GM18858 (cell line): Measurements from ENCODE around the gene SPOUT1.

Experiments used
- ATAC-seq: cut with Tn5 transposase; IDR thresholded peaks from one replicate; pipeline ENCODE4 v1.9.1; 2021; ENCODE audit not compliant: unreplicated experiment

The SPOUT1 gene

DNA sequence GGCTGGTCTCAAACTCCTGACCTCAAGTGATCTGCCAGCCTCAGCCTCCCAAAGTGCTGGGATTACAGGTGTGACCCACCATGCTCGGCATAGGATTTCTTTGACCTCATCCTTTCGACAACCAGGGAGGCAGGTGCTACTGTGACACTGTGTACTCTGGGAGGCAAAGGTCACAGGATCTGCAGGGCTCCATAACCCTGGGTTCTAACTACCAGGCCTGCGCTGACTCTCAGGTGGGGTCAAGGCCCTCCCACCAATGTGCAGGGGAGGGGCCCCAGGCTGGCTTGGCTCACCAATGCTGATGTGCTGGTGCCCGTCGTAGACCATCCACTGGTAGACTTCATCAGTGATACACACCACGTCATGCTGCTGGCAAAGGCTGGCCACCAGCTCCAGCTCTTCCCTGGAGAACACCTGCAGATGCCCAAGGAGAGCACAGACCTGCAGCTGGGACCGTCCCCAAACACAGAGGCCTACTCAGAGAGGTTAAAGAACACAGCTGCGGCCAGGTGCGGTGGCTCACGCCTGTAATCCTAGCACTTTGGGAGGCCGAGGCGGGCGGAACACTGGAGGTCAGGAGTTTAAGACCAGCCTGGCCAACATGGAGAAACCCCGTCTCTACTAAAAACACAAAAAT, 7.0 kb upstream of the SPOUT1 start:
- no peak for ATAC-seq

DNA sequence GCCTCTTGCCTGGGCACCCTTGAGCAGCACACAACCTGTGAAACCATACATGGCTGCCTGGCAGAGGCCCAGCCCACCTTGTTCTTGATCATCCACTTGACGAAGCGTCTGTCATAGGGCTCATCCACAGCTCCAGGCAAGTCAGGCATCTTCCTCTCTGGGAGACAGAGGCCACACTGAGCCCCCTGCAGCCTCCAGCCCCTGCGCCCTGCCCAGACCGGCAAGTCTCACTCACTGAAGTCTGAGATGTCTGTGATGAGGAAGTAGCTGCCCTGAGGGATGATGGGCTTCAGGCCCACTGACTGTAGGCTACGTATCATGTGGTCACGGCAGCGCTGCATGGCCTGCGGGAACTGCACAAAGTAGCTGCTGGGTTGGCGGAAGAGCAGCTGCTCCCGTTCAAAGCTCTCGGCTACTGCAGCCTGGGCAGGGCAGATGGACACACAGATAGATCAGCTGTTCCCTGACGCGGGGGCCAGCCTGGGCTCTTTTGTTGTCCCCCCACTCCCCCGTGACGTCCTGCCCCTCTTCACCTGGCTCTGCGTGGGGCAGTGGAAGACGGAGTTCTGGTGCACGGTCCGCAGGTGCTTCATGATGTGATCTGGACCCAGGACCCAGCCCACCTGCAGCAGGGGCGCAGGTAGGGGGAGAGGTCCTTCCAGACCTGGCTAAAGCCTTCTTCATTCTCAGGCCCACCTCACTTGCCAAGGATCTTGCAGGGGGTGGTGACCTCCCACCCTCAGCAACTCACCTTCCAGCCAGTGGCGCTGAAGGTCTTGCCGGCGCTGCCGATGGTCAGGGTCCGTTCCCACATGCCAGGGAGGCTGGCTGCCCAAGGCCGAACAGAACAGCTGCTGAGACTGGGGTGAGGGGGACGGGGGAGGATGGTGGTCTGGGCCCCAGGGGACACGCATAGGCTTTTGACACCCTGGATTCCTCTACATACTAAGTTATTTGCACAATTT, 5.9 kb upstream of the SPOUT1 start:
- ATAC-seq = no peak

DNA sequence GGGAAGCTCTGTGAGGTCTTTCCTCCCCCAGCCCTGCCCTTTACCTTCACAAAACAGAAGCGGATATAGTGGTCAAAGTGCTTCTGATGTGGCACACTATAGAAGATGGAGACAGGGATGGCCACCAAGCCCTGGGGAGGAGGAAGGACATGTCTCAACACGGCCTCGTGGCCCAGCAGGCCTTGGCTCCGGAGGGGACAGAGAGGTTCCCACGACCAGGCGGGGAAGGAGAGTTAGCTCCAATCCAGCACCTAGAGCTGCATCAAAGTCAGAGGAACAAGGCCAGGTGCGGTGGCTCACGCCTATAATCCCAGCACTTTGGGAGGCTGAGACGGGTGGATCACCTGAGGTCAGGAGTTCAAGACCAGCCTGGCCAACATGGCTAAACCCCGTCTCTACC, 4.1 kb upstream of the SPOUT1 start:
- ATAC-seq = no peak

DNA sequence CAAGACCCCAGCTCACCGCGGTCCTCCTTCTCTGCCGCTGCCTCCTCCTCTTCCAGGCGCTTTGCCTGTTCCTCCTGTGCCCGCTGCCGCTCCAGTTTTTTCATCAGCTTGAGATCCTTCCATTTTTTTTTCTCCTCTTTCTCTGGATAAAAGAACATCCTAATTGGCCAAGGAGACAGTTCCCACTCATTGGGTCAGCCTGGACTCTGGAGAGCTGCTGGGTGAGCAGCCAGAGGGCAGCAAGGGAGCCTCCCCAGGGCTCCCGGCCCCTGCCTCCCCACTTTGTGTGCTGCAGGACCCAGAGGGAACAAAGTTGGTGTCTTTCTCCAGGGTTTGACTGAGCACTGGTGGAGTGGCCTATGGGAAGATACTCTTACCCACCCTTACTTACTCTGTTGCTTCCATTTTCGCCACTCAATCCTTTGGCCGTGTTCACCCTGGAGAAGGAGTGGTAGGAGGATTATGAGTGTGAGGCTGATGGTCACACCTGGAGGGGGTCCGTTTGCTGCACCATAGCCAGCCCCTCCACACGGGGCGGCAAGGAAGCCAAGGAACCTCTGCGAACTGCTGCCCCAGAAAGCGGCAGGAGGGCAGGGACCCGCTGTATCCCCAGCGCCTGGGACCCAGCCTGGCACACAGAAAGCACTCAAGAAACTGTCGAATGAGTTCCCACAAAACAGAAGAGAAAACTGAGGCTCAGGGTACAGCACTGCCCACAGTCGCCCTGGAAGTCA, 708 bp downstream of the SPOUT1 start:
- no peak for ATAC-seq

DNA sequence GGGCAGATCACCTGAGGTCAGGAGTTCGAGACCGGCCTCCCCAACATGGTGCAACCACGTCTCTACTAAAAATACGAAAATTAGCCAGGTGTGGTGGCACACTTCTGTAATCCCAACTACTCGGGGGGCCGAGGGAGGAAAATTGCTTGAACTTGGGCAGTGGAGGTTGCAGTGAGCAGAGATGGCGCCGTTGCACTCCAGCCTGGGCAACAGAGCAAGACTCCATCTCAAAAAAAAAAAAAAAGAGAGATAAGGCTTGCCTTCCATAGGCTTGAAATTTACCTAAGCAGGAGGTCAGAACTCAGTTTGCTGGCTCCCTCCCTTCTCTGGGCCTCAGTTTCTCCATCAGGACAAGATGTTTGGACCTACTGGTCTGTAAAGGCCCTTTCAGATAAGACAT, 1.3 kb downstream of the SPOUT1 start:
- ATAC-seq = no peak

DNA sequence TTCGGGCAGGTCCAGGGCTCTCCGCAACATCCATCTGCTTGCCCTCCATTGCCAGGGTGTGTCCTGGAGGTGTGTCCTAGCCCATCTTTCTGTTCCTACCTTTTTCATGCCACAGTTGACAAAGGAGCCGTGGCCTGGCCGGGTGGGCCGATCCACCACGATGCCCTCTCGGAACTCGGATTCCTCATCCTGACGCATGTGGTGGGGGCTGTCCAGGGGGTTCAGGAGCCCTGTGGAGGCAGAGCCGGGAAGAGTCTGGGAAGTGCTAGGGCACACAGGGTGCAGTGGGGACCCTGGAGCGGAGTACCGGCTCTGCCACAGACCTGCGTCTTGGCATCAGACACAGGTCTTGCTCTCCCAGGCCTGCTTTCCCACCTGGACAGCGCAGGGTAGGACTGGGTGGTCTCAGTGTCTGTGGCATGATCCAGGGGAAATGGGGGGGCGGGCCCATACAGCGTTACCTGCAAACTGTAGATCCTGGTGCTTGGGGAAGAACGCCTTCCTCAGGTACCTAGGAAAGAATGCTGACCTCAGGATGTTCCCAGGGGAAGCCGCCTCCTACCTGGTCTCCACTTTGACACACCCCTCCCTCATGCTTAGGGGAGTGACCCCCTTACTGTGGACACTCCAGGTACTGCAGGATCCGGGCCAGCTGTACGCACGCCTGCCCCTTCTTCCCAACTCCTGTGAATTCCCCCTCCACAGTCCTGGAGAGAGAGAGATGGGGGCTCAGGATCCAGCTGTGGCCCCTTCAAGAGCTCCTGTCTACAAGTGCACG, 3.5 kb downstream of the SPOUT1 start:
- no peak for ATAC-seq

DNA sequence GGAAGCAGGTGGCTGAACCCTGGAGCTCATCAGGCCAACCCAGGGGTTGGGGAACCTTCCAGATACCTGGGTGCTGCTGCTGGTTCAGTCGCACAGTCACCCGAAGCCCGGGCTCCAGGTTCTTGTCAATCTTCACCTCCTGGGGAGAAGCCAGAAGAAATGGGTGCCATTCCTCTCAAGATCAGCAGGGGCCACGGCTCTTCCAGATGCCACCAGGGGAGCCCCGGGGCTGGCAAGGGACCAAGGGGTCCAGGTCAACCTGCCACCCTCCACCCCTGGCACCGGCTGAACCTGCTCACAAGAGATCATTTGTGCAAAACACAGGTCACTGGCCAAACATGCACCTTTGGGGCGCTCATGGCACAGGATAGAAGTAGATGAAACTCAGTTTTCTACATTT, 4.7 kb downstream of the SPOUT1 start:
- ATAC-seq = no peak

DNA sequence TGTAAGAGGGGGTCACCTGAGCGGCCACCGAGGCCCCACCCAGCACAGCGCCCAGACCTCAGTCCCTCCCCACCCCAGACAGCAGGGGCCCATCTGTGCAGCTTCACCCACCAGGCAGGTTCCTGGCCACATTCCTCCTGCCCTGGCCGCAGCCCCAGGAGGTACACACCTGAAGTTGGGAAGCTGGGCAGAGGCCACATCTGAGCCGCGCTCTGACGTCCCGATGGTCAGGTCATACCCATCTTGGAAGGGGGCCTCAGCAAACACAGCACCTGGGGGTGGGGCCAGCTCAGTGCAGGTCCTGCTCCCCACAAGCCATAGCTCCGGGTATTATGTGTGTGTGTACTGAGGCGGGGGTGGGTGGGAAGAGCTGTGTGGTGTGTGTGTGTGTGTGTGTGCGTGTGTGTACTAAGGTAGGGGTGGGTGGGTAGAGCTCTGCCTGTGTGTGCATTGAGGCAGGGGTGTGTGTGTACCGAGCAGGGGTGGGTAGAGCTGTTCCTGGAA, 5.6 kb downstream of the SPOUT1 start:
- ATAC-seq = no peak

DNA sequence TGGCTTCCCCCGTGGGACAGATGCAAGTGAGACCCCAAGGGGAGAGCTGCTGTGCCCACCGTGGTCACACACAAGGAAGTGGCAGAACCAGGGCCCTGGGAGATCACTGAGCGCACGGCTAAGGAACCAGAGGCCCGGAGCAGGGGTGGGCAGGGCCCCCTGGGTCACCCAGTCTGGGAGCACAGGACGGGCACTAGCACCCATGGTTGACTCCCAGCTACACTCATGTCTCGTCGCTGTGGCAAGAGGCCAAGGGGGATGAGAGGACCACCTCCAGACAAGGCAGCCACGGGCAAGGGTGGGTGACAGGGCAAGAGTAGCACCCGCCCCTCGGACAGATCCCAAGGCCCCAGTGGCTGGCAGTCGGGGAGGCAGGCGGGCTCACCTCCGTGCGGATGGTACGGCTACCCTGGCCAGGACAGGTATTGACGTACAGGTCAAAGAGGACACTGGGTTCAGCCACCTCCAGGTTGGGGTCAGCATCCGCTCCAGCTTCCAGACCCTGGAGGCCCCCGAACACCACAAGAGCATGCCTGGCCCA, 6.2 kb downstream of the SPOUT1 start:
- ATAC-seq = no peak

DNA sequence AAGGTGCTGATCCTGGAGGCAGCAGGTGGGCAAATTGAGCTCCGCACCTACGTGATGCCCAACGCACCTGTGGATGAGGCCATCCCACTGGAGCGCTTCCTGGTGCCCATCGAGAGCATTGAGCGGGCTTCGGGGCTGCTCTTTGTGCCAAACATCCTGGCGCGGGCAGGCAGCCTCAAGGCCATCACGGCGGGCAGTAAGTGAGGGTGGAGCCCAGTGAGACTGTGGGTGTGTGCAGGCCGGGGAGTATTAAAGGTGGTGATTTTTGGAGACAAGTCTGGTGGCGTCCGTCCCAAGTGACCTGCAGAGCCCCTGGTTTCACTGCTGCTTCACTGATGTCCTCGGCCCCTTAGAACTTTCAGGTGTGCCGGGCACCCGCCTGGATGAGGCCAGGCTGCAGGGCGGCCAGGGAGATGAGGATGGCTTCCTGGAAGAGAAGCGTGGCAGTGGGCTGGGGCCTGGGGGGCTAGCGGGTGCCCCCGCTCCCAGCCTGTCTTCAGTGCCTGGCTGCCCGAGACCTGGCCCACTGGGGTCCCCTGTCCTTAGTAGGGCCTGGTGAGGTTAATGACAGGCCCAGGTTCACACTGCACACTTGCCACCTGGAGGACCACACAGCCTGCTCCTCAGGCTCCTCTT, 7.1 kb downstream of the SPOUT1 start:
- no peak for ATAC-seq

DNA sequence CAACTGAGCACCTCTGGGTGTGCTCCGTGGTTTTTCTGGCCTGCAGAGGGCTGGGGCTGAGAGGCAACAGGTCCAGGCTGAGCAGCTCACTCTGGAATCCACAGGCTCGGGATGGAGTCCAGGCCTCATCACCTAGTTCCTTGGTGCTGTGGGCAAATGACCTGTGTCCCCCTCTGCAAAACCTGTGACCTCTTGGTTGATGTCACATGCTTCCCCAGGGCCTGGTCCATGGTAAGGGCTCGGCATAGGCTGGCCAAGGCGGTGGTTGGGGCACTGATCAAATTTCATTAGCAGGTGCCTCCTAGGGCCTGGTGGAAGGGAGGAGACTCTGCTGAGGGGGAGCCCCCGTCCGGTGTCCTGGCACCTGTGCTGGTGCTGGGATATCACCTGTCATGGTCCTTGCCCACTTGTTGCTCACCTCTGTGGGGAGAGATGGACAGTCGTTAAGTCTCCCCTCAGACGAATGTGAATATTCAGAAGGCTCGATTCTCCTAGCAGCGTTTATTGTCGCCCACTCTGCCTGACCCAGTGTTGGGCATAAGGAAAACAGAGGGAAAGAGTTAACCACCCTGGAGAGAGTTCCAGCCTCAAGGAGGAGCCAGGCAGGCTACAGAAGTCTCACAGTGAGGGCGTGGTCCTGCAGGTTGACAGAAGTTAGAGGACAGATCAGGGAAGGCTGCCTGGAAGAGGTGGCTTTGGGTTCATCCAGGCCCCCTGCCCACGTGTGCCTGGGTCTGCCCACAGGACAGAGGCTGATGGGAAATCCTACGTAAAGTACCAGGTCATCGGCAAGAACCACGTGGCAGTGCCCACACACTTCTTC, 7.8 kb downstream of the SPOUT1 start:
- ATAC-seq = no peak

DNA sequence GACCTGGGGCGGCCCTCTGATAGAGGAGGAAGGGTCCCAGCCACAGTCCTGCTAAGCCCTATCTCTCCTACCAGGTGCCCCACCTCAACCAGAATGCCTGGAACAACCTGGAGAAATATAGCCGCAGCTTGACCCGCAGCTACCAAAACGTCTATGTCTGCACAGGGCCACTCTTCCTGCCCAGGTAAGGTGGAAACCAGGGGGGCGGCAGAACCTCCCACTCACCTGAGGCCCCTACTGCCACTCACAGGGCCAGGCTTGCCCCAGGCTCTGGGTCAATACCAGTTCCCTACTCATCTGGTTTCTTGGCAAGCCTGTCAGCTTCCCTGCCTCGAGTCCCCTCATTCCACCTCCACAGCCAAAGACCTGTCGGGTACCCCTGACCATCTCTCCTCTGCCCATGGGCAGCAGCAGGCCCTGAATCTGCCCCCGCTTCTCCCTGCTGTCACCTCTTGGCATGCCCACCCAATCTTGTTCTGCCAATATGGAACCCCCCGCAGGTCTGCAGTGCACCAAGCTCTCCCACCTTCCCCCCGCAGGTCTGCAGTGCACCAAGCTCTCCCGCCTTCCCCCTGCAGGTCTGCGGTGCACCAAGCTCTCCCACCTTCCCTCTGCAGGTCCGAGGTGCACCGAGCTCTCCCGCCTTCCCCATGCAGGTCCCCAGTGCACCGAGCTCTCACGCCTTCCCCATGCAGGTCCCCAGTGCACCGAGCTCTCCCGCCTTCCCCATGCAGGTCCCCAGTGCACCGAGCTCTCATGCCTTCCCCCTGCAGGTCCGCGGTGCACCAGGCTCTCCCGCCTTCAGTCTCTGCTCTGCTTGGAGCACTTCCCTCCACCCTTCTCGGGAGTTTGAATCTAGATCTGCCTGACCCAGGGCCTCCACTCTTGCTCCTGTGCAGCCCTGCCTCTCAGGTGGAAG, 8.7 kb downstream of the SPOUT1 start:
- ATAC-seq = no peak

DNA sequence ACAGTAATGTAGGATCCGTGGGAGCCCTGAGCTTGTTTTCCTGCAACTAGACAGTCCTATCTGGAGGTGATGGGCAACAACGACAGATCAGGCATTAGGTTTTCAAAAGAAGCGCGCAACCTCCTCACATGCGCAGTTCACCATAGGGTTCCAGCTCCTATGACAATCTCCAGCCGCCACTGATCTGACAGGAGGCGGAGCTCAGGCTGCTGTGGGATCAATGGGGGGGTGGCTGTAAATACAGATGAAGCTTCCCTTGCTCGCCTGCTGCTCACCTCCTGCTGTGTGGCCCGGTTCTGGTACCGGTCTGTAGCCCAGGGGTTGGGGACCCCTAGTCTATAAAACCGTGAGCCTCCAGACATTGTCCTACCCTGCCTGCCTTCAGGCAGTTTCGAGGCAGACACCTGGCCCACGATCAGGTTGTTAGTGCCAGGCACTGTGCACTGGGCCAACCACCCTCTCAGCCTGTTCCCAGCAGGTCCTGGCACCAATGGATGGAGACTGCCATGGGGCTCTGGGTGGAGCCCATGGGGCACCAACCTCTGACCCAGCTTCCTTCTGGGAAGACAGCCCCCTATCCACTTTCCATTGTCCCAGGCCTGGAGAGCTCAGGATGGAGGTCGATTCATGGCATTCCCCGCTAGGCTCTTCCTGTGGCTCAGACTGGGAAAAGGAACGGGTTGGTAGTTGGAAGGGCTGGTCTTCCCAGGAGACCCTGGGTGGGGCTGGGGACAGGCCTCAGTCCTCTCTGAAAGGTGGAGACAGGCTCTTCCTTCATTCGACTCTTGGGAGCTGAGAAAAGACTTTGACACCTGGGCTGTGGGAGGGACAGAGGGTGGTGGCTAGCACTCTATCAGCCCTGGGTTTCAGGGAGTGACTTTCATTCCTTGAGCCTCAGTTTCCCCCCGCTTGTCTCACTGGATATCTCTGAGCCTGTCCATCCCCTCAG, 9.6 kb downstream of the SPOUT1 start:
- no peak for ATAC-seq

DNA sequence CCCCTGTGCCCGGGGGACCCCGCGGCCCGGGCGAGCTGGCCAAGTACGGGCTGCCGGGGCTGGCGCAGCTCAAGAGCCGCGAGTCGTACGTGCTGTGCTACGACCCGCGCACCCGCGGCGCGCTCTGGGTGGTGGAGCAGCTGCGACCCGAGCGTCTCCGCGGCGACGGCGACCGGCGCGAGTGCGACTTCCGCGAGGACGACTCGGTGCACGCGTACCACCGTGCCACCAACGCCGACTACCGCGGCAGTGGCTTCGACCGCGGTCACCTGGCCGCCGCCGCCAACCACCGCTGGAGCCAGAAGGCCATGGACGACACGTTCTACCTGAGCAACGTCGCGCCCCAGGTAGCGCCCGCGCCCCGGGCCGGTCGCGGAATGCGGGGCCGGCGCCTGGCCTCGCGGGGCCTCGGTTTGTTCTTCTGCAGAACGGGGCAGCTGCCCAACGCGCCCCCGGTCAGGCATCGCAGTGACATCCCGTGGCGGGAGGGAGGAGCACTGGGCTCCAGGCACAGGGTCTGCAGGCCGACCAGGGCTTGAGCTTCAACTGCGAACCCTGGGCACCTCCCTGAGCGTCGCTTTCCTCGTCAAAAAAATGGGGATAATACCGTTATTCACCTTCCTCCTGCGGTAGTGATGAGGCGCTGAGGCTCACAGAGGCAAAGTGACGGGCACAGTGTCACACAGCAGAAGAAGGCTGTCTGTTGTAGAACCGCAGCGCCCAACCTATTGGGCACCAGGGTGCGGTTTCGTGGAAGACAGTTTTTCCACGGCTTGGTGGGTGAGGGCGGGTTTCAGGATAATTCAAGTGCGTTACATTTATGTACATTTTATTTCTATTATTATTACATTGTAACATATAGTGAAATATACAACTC, 10.5 kb downstream of the SPOUT1 start:
- ATAC-seq = peak; percentile 20

DNA sequence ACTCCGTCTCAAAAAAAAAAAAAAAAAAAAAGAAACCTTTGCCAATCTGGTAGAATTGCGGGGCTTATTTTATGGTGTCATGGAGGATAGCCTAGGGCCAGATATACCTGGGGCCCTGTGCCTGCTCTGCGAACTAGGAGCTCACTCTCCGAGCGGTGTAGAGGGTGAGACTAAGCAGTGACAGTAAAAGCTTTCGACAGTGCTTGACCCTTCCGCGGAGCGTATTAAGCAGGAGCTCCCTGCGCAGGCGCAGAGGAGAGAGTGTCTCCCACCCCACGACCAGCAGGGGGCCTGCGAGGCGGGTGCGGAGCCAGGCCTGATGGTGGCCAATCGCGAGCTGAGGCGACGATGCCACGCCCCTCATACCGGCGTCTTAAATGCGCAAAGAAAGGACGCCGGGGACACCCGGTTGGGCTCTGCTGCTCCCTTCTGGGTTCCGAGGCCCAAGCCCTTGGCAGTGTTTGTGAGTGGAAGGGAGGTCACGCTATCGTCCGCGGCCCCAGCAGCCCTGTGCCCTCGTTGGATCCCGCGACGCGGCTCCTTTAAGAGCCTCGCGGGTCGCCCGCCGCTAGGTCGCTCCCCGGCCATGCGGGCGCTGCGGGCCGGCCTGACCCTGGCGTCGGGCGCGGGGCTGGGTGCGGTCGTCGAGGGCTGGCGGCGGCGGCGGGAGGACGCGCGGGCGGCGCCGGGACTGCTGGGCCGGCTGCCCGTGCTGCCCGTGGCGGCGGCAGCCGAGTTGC, 11.3 kb downstream of the SPOUT1 start, which contains the start of gene ENDOG:
TSS of gene ENDOG (plus strand) at position 402 of the 740 bp plus-strand sequence. CDS start at position 587, 185 bp downstream.
- ATAC-seq = peak; percentile 81
